DMS53 (cell line): ENCODE measurements around the gene TFR2.

Experiments used
- DNase-seq: peaks from one replicate; lab custom pipeline; 2025; lab: John Stamatoyannopoulos, UW

TFR2 gene

GRCh38 chr7:100654908-100655831, 13.8 kb upstream of the TFR2 start:
- DNase-seq, result no peak

GRCh38 chr7:100649826-100650565, 8.6 kb upstream of the TFR2 start:
- no peak for DNase-seq

GRCh38 chr7:100642534-100642907, 1.2 kb upstream of the TFR2 start:
- DNase-seq, result no peak

DNA sequence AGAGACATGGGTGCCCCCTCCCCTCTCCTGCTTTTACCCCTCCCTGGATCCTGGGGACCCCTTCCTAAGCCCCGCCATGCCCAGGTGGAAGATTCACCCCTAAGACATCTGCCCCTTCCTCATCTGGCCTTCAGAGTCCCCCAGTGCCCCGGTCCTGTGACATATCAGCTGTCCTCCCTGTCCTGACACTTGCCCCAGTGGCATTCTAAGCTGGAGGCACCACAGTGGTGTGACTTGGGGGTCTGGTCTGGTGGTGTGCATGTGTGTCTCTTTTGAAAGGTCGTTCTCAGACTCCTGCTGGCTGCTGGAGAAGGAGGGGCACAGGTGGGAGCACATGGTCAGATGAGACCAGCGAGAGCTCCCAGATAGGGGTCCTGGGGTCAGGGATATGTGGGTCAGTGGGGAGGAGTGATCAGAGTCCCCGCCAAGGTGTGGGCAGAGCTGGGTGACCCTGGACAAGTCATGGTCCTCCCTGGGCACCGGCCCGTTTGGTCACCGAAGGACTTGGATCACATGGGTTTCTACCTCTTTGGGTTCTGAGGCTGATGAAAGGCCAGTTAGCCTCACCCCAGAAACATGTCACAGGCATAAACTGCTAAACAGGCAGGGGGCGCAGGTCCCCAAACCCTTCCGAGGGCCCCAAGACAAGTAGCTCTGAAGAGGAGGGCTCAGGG, 645 bp upstream of the TFR2 start:
- DNase-seq, result no peak

GRCh38 chr7:100640517-100641440, 573 bp downstream of the TFR2 start:
- DNase-seq, result no peak

GRCh38 chr7:100639995-100640516, 1.3 kb downstream of the TFR2 start:
- DNase-seq, result no peak

DNA sequence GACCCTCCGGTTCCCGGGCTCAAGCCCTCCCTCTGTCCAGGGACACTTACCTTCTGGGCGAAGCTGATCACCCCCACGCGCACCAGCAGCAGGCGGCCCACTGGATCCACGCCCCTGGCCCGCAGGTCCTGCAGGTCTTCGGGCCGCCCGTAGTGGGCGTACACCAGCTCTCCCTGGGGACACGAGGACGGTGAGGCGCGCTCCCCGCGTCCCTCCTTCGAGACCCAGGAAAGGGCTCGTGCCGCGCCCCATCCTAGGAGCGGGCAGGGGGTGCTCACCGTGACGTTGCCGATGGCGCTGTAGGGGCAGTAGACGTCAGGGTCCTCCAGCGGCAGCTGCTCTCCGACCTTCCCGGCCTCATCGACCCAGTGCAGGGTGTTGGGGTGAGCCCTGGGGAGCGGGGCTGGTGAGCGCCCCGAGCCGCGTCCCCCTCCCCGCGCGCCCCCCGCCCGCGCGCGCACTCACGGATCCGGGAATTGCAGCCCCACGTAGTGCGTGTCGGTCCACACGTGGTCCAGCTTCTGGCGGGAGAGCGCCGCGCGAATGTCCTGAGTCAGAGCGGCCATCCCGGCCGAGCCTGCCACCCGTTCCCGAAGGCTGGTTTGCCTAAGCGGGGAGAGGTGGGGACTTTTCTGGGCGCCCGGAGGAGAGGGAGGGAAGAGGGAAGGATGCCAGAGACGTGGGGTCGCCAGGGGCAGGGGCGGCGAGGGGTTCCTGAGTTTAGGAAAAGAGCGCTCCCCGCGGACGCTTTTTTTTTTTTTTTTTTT, 8.2 kb downstream of the TFR2 start:
- DNase-seq, result peak; percentile 93

- DNase-seq, result no peak
Measured at GRCh38 chr7:100630066-100630465, 11.3 kb downstream of the TFR2 start.

DNA sequence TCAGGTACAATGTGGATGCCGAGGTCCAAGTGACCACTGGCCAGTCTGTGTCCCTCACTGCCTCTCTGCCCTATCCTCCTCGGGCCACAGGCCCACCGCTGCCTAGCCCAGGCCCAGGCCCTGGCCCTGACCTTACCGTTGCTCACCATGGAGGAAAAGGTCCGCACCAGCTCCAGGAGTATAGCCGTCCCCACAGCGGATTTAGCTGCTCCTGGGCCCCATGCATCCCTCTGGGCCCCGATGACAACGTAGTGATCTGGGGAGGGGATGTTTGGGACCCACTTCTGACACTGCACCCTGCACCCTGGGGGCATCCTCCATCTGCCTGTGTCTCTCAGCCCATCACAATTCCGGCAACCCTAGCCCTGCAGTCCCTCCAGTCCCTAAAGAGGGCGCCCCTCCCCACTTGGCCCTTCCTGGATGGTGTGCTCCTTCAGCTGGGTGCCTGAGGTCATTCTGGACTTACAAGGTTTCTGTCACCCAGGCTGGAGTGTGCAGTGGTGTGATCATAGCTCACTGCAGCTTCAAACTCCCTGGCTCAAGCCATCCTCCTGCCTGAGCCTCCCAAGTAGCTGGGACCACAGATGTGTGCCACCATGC, 12.1 kb downstream of the TFR2 start:
- peak; percentile 77 for DNase-seq

GRCh38 chr7:100627238-100627549, 14.2 kb downstream of the TFR2 start:
- DNase-seq, result no peak

- peak; percentile 96 for DNase-seq
Measured at GRCh38 chr7:100626530-100627237, 14.7 kb downstream of the TFR2 start.

- no peak for DNase-seq
Measured at GRCh38 chr7:100626055-100626454, 15.3 kb downstream of the TFR2 start.

DNA sequence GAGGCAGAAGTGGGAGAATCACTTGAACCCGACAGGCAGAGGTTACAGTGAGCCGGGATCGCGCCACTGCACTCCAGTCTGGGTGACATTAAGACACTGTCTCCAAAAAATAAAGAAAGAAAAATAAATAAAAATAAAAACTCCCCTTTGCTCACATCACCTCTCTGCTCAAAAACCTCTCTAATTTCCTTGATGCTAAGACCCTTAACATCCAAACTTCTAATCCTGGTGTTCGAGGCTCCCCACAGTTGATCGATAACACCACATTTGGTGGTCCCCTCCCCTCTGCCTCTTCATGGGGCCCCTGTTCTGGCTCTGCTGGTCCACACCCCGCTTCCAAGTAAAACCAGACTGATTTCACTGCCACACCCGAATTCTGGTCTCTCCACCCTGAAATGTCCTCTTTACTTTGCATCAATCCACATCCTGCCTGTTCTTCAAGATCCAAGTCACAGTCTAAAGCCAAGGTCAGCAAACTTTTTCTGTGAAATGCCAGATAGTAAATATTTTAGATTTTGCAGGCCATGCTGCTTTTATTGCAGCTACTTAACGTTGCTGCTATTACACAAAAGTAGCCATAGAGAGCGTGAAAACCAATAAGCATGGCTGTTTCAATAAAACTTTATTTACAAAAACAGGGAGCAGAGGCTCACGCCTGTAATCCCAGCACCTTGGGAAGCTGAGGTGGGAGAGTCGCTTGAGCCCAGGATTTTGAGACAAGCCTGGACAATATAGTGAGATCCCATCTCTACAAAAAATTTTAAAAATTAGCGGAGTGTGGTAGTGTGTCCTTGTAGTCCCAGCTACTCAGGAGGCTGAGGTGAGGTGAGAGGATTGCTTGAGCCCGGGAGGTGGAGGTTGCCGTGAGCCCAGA, 17.2 kb downstream of the TFR2 start:
- no peak for DNase-seq

DNA sequence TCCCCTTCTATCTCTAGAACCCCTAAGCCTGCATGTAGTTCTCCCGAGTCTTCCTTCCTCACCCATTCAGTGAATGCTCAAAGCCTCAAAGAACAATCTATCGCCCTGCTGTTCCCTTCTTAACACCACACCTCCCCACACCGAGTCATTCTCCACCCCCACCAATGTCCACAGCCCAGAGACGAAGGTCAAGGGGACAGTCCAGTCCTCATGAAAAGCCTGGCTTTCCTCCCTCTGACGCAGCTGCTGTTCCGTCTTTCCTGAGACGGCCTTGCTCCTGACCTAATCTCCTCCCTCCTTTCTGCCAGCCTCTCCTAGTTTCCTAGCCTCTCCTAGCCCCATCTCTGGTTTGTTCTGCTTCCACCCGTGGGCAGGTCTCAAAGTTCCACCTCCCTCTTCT, 19.8 kb downstream of the TFR2 start:
- DNase-seq, result no peak

- no peak for DNase-seq
Measured at GRCh38 chr7:100620804-100621203, 20.5 kb downstream of the TFR2 start.

GRCh38 chr7:100620239-100620638, 21.1 kb downstream of the TFR2 start:
- DNase-seq, result no peak

DNA sequence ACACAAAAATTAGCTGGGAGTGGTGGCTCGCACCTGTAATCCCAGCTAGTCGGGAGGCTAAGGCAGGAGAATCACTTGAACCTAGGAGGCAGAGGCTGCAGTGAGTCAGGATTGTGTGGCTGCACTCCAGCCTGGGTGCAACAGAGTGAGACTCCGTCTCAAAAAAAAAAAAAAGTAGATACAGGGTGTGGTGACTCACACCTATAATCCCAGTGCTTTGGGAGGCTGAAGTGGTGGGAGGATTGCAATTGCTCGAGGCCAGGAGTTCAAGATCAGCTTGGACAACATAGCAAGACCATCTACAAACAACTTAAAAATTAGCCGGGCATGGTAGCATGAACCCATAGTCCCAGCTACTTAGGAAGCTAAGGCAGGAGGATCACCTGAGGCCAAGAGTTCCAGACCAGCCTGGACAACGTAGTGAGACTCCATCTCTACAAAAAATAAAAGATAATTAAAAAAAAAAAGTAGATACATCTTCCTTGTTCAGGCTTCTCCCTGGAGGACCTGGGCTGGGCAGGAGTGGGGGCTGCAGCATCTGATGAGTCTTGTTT, 27.0 kb downstream of the TFR2 start:
- no peak for DNase-seq

- no peak for DNase-seq
Measured at GRCh38 chr7:100613412-100614175, 27.8 kb downstream of the TFR2 start.
